HG03139 (cell line): ENCODE results near the gene KLK15.

Source experiments
- ATAC-seq: cut with Tn5 transposase; IDR thresholded peaks from one replicate; pipeline ENCODE4 v1.9.1; 2021; ENCODE audit not compliant: unreplicated experiment

The KLK15 gene

GRCh38 chr19:50833117-50833801 lies at the start of gene KLK15:
KLK15 (minus strand) TSS chr19:50833574; CDS start chr19:50831492, 2,082 bp downstream.
- ATAC-seq, result no peak

- no peak for ATAC-seq
Observed at GRCh38 chr19:50882188-50882587, 48.8 kb upstream of the KLK15 start.

GRCh38 chr19:50880241-50880640 lies 46.9 kb upstream of the KLK15 start:
- no peak for ATAC-seq

GRCh38 chr19:50878851-50879250 lies 45.5 kb upstream of the KLK15 start:
- no peak for ATAC-seq

- no peak for ATAC-seq
Observed at GRCh38 chr19:50877338-50877737, 44.0 kb upstream of the KLK15 start.

GRCh38 chr19:50876456-50876855 lies 43.1 kb upstream of the KLK15 start:
- no peak for ATAC-seq

- no peak for ATAC-seq
Observed at GRCh38 chr19:50875795-50876422, 42.5 kb upstream of the KLK15 start.

GRCh38 chr19:50874211-50874610 lies 40.8 kb upstream of the KLK15 start:
- ATAC-seq, result no peak

GRCh38 chr19:50873056-50873455 lies 39.7 kb upstream of the KLK15 start, which contains the start of gene KLK2:
KLK2 (plus strand) TSS chr19:50873439; CDS start chr19:50873474, 35 bp downstream.
- no peak for ATAC-seq

- no peak for ATAC-seq
Observed at GRCh38 chr19:50870417-50871089, 37.2 kb upstream of the KLK15 start.

GRCh38 chr19:50869479-50869878 lies 36.1 kb upstream of the KLK15 start:
- ATAC-seq, result no peak

GRCh38 chr19:50861496-50862286 lies 28.3 kb upstream of the KLK15 start:
- ATAC-seq, result no peak

GRCh38 chr19:50861010-50861409 lies 27.6 kb upstream of the KLK15 start:
- no peak for ATAC-seq

GRCh38 chr19:50859849-50860248 lies 26.5 kb upstream of the KLK15 start:
- ATAC-seq, result no peak

GRCh38 chr19:50858886-50859285 lies 25.5 kb upstream of the KLK15 start:
- ATAC-seq, result no peak

GRCh38 chr19:50857366-50857765 lies 24.0 kb upstream of the KLK15 start:
- ATAC-seq, result no peak

- no peak for ATAC-seq
Observed at GRCh38 chr19:50854636-50855410, 21.4 kb upstream of the KLK15 start, which contains the start of gene KLK3. KLK3 (plus strand) TSS chr19:50854915; CDS start chr19:50854956, 41 bp downstream.

- no peak for ATAC-seq
Observed at GRCh38 chr19:50851620-50852019, 18.2 kb upstream of the KLK15 start.

- ATAC-seq, result no peak
Observed at GRCh38 chr19:50850738-50851137, 17.4 kb upstream of the KLK15 start.

GRCh38 chr19:50844296-50844935 lies 11.0 kb upstream of the KLK15 start:
- no peak for ATAC-seq
